SK-N-MC (cell line): ENCODE measurements around the gene SGMS1.

ENCODE experiments used
- EZH2 ChIP-seq: fragments of 200-600 bp; sonication (generic); IDR thresholded peaks from one replicate; pipeline ENCODE4 v1.6.1; 2017; ENCODE audit warnings: antibody characterized with exemption
- FOXP2 ChIP-seq: optimal IDR thresholded peaks from 2 replicates; pipeline ENCODE3; 2011; ENCODE audit warnings: mild to moderate bottlenecking, moderate library complexity; ENCODE audit not compliant: insufficient read depth; ENCODE audit errors: extremely low read length, control extremely low read depth
- POLR2AphosphoS5 ChIP-seq: IDR thresholded peaks from 2 replicates; pipeline ENCODE4 v1.6.1; 2012; ENCODE audit warnings: mild to moderate bottlenecking, low read depth, low read length, borderline replicate concordance

DNA sequence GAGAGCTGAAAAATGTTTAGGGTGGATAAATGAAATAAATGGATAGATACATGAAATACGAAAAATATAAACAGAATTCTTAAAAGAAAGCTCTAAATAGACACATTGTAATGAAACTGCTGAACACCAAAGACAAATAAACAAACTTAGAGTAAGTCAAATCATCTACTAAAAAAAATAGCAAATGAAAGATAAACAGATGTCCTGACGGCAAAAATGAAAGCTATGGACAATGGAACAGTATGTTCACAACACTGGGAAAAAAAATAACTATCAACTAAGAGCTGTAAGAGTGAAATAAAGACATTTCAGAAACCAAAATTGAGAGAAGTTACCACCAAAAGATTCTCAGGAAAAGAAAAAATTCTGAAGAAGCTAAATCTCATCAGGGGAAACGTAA is 106.1 kb downstream of the SGMS1 start:
- TF ChIP-seq POLR2AphosphoS5 = no peak
- no peak for TF ChIP-seq EZH2
- TF ChIP-seq FOXP2 = no peak
